HG03342 (cell line): Measurements from ENCODE around the gene BTD.
A peak's percentile ranks its signal among the peaks of the same experiment; 100 is the strongest.

Experiments used
- ATAC-seq: cut with Tn5 transposase; IDR thresholded peaks from one replicate; pipeline ENCODE4 v1.9.1; 2021; ENCODE audit warnings: mild to moderate bottlenecking, moderate library complexity; ENCODE audit not compliant: unreplicated experiment

The BTD gene

GRCh38 chr3:15660055-15660935 lies 58.8 kb downstream of the BTD start:
- ATAC-seq, result no peak

DNA sequence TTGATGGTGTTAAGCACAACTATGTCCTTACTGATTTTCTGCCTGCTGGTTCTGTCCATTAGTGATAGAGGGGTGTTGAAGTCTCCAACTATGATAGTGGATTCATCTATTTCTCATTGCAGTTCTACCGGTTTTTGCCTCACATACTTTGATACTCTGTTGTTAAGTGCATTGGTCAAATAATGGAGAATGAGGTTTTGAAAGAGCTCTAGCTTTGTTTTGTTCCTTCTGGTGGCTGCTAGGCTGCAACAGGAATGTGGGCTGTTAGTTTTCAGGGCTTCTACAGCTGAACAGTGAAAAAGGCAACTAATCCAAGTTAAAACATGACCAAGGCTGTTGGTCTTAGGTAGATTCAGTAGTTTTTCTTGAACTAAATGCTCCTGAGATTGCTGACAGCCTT lies 62.6 kb downstream of the BTD start:
- ATAC-seq, result no peak

DNA sequence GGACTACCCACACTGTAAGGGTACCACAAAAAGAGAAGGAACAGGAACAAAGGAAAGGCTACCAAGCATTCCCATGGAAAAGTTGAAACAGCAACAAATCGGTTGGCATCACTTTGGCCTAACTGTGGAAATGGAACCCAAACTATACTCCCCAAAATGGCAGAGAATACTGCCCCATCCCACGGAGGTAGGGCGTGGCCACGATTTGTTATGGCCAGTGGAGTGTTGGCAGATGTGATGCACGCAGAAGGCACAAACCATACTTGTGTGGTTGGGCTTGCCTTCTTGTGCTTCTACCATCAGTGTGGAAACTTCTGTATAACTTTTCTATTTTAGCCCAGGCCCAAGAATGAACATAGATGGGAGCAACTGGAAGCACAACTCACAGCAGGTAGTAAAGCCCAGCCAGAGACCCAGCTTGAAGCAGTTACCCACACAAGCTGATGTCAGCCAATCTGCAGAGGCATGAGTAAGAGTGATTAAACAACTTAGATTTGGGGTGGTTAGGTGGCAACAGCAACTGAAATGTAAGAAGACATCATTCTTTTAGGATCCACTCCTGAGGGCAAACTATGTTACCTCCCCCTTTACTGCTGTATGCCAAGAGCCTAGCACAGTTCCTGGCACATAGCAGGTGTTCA lies 64.1 kb downstream of the BTD start:
- no peak for ATAC-seq

DNA sequence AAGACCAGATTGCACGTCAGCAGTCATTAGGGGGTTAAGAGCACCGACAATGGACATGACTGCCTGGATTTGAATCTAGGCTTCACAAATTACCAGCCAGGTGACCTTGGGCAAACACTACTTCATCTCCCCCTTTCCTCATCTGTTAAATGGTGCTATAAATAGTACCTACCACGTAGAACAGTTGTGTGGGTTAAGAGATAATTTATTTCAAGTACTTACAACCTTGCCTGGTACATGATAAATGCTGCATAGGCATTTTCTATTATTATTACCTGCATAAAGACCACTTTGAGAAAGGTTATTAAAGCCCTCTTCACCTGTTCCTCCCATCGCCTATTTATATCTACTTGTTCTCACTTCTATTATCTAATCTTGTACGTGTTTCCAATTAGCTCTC lies 64.7 kb downstream of the BTD start:
- no peak for ATAC-seq

DNA sequence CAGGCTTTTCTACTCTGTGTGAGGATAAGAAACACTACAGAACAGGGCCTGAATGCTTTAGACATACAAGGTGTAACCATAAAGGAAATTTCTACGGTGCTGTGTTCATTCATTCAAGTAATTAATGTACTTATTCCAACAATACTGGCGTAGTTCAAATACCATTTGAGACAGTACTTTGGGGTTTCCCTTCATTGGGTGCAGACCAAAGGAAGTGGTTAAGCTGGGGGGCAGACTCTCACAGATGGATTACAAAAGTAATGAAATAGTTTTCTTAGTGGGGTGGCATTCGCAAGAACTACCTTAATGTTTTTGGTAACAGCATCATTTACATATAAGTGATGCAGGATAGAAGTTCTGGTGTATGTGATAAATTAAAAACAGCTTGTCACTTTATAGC lies 65.9 kb downstream of the BTD start:
- peak; percentile 46 for ATAC-seq

GRCh38 chr3:15673536-15673935 lies 72.0 kb downstream of the BTD start:
- no peak for ATAC-seq

DNA sequence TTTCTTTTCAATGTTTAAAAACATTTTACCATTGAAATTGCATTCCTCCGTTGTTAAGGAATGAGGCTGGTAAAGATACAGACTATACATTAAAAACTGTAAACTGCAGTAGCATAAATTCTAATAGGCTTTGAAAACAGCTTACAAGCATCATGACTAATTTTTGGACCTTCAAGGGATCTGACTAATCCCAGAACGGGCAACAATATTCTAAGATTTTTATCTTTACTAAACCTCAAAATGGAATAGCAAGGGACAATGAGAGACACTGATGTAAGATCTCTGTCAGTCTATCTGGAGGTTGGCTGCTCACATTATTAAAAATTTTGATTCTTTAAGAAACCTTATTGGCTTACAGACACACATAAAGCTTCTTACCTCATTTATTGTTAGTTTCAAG lies 74.7 kb downstream of the BTD start:
- no peak for ATAC-seq

- no peak for ATAC-seq
Observed at GRCh38 chr3:15679306-15679705, 77.8 kb downstream of the BTD start.

DNA sequence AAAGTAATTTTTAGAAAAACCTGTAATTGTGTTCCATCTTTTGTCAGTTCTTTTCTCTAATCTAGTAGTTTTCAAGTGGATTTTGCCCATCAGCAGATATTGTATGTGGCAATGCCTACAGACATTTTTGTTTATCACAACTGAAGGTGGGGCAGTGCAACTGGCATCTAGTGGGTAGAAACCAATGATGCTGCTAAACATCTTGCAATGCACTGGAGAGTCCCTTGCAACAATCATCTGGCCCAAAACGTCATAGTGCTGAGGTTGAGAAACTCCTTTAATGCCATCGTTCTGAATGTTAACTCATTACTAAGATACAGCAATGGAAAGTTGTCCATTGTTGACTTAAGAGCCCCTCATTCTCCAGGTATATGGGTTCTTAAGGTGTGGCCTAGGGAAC lies 80.1 kb downstream of the BTD start:
- ATAC-seq, result no peak

DNA sequence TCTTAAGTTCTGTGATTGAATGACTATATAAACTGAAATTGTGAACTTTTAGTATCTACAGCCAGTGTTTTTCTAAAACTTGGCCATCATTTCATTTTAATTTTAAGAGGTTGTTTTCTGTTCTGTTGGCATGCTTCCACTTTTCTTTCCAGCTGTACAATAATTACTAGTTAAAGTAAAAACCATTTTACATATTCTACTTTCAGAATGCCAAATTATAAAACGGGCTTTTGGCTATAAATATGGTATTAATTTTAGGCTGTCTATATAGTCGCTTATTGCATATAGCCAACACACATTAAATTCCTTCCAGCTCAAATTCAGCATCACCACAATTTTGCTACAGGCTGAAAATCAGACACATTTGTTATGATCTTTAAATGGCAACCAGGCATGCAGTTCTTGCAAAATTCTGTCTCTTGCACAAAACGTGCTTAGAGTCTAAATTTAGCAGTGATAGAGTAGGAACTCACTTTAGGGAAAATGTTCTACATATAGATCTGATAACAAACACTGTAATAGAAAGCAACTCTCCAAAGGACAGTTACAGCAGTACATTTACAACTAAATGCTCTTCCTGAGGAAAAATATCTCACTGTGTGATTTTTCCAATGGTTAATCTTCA lies 81.1 kb downstream of the BTD start:
- no peak for ATAC-seq

DNA sequence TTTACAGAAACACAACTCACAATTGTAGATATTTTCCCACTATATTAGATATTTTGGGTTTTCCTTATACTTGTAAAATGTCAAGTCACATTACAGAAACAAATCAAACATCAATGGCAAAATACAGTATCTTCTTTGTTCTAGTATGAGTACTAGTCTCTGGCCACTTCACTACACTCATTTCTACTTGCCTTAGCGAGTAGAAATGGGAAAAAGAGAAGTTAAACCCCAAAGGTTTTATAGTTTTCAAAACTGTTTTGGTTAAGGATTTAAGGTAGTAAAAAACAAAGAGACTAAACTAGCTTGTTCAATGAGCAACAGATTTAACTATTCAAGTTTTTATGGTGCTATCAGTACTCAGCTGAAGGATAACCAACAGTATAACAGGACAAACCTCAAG lies 81.7 kb downstream of the BTD start:
- ATAC-seq, result no peak

GRCh38 chr3:15685927-15686326 lies 84.4 kb downstream of the BTD start:
- ATAC-seq, result no peak

DNA sequence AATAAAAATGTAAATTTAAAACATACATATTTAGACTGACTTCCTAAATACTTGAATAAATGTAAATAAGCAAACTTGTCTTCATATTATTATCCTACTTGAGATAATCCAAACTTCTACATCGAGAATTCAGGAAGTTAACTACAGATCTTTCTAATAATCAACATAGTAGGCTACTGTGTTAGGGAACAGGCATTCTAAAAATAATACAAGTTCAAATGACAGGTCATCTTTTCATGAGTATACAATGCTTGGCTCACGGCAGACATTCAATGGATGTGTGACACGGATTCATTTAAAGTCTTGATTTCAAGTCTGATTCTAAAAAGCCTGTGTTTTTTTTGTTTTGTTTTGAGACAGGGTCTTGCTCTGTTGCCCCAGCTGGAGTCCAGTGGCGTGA lies 88.7 kb downstream of the BTD start:
- no peak for ATAC-seq

- ATAC-seq, result no peak
Observed at GRCh38 chr3:15690748-15691147, 89.2 kb downstream of the BTD start.

DNA sequence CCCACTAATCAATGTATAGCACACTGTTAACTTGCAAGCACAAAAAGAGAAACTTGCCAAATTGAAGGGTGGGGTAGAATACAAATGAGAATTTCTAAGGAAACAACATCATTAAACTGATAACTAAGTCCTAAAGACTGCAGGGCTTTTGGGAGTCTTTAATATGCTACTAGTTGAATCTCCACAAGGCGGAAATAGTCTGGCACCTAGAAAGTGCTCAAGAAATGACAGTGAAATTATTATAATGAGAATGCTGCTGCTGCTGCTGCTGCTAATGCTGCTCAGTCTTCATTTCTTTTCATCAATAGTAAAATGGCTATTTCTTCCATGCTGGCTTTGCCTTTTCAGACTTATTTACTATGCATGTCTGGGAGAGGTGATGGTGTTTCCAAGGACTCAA lies 91.8 kb downstream of the BTD start:
- ATAC-seq, result no peak

GRCh38 chr3:15694628-15695027 lies 93.1 kb downstream of the BTD start:
- no peak for ATAC-seq
